HCT116 (cell line): ENCODE measurements around the gene SLC9C2. TPM values are rescaled to one million over a fixed set of nuclear protein-coding genes. Genes with fewer than 3 reads are reported as not detected.

Experiments
- ATAC-seq: fragments of 200-7000 bp; cut with Tn5 transposase; 2 replicates; pipeline ENCODE4 v1.9.1; 2020; ENCODE audit warnings: mild to moderate bottlenecking, moderate library complexity
- BruUV-seq: library from RNA; stranded (reverse); fragments of 400-500 nt; replicated peaks from 2 replicates; lab custom pipeline; 2021; lab: Mats Ljungman, UMichigan
- CTCF ChIA-PET: fragments of 300-600 bp; sonication (Branson Sonifier 250); formaldehyde crosslinking; loops from one replicate; lab custom pipeline; 2021; ENCODE audit warnings: antibody characterized with exemption; lab: Charles Lee
- POLR2A ChIA-PET: fragments of 300-600, 350-600 bp; sonication (Branson Sonifier 250); formaldehyde crosslinking; loops from one replicate; lab custom pipeline; 2021; ENCODE audit warnings: antibody characterized with exemption; lab: Charles Lee
- RAD21 ChIA-PET, 2 experiments: fragments of 300-600 bp; sonication (Branson Sonifier 250); formaldehyde crosslinking; loops; one replicate each; lab custom pipeline; 2023; ENCODE audit warnings: low total read pairs in 2 of 2; ENCODE audit not compliant: uncharacterized antibody in 2 of 2, unreplicated experiment in 2 of 2, low non-redundant PET in 1 of 2; lab: Charles Lee
- DNase-seq: peaks from one replicate; pipeline ENCODE4 v3.0.0-alpha.2; 2010; ENCODE audit warnings: low read depth, low spot score
- H2AFZ ChIP-seq: fragments of 200-600 bp; shearing (Covaris generic), sonication (generic); 2 replicates; pipeline ENCODE4 v1.6.1; 2017; ENCODE audit warnings: low read depth, mixed run types, mixed read lengths, antibody characterized with exemption, low read length; ENCODE audit not compliant: poor library complexity, severe bottlenecking
- H3K27ac ChIP-seq: 2 replicates; pipeline ENCODE4 v1.5.1; 2012; ENCODE audit warnings: low read depth, low read length
- H3K27me3 ChIP-seq: fragments of 200-600 bp; sonication (generic); 2 replicates; pipeline ENCODE4 v1.6.1; 2016; ENCODE audit warnings: mixed run types, low read length, mixed read lengths; ENCODE audit not compliant: insufficient read depth
- H3K36me3 ChIP-seq, 2 experiments: fragments of 200-500 bp in 1 of 2; fragments of 200-600 bp in 1 of 2; sonication (Bioruptor generic) in 1 of 2; sonication (generic) in 1 of 2; 2 replicates each; pipeline versions ENCODE4 v1.5.1 to v1.6.1; 2014 to 2016; ENCODE audit warnings: low read length in 2 of 2, inconsistent platforms in 1 of 2, mixed read lengths in 1 of 2, mixed run types in 1 of 2; ENCODE audit not compliant: insufficient read depth in 2 of 2, control insufficient read depth in 1 of 2
- H3K4me1 ChIP-seq, 2 experiments: fragments of 200-600 bp in 1 of 2; sonication (generic) in 1 of 2; 2 replicates each; pipeline versions ENCODE4 v1.5.1 to v1.6.1; 2012 to 2017; ENCODE audit warnings: low read length in 2 of 2, inconsistent platforms in 1 of 2, mild to moderate bottlenecking in 1 of 2, mixed read lengths in 1 of 2, mixed run types in 1 of 2, moderate library complexity in 1 of 2; ENCODE audit not compliant: insufficient read depth in 2 of 2, control insufficient read depth in 1 of 2
- H3K4me2 ChIP-seq: fragments of 200-600 bp; sonication (generic); 2 replicates; pipeline ENCODE4 v1.6.1; 2017; ENCODE audit warnings: mixed run types, low read length, mixed read lengths
- H3K4me3 ChIP-seq, 2 experiments: fragments of 200-600 bp in 1 of 2; sonication (generic) in 1 of 2; replicated peaks in 1 of 2; 2 replicates each; pipeline ENCODE4 v1.5.1; 2011 to 2016; ENCODE audit warnings: low read length in 2 of 2, control low read depth in 1 of 2, low read depth in 1 of 2, mild to moderate bottlenecking in 1 of 2, mixed read lengths in 1 of 2, mixed run types in 1 of 2
- H3K79me2 ChIP-seq: fragments of 200-600 bp; sonication (generic); 2 replicates; pipeline ENCODE4 v1.6.1; 2017; ENCODE audit warnings: mild to moderate bottlenecking, mixed run types, low read length, moderate library complexity, mixed read lengths; ENCODE audit not compliant: insufficient read depth
- H3K9ac ChIP-seq: fragments of 200-600 bp; sonication (generic); 2 replicates; pipeline ENCODE4 v1.6.1; 2016; ENCODE audit warnings: low read length, mixed read lengths
- H3K9me2 ChIP-seq: fragments of 200-600 bp; sonication (generic), shearing (Covaris generic); 2 replicates; pipeline ENCODE4 v1.6.1; 2017; ENCODE audit warnings: mixed run types, mild to moderate bottlenecking, moderate library complexity; ENCODE audit not compliant: insufficient read depth
- H3K9me3 ChIP-seq, 2 experiments: fragments of 200-500 bp in 1 of 2; fragments of 200-600 bp in 1 of 2; sonication (Bioruptor generic) in 1 of 2; sonication (generic) in 1 of 2; 2 replicates each; pipeline ENCODE4 v1.6.1; 2014 to 2017; ENCODE audit warnings: low read length in 2 of 2, mixed read lengths in 2 of 2, inconsistent platforms in 1 of 2, low read depth in 1 of 2, mild to moderate bottlenecking in 1 of 2, mixed run types in 1 of 2, moderate library complexity in 1 of 2; ENCODE audit not compliant: control insufficient read depth in 1 of 2, insufficient read depth in 1 of 2
- H4K20me1 ChIP-seq: fragments of 200-600 bp; sonication (generic), shearing (Covaris generic); 2 replicates; pipeline ENCODE4 v1.6.1; 2017; ENCODE audit warnings: mixed run types, mild to moderate bottlenecking, moderate library complexity; ENCODE audit not compliant: insufficient read depth
- CBX3 ChIP-seq: IDR thresholded peaks from 2 replicates; pipeline ENCODE4 v1.6.1; 2012; ENCODE audit warnings: low read depth
- CEBPB ChIP-seq: IDR thresholded peaks from 2 replicates; pipeline ENCODE4 v1.6.1; 2012; ENCODE audit warnings: low read depth
- EGR1 ChIP-seq: IDR thresholded peaks from 2 replicates; pipeline ENCODE4 v1.6.1; 2012; ENCODE audit warnings: low read depth
- ELF1 ChIP-seq: IDR thresholded peaks from 2 replicates; pipeline ENCODE4 v1.6.1; 2012; ENCODE audit warnings: low read depth, borderline replicate concordance
- EZH2 ChIP-seq: fragments of 200-600 bp; sonication (generic); IDR thresholded peaks from 2 replicates; pipeline ENCODE4 v1.6.1; 2017; ENCODE audit warnings: antibody characterized with exemption, mixed run types
- EZH2phosphoT487 ChIP-seq: fragments of 200-600 bp; IDR thresholded peaks from 2 replicates; pipeline ENCODE4 v1.6.1; 2018; ENCODE audit warnings: antibody characterized with exemption, borderline replicate concordance
- FOSL1 ChIP-seq: IDR thresholded peaks from 2 replicates; pipeline ENCODE4 v1.6.1; 2012; ENCODE audit warnings: low read depth
- JUND ChIP-seq: IDR thresholded peaks from 2 replicates; pipeline ENCODE4 v1.6.1; 2012
- POLR2A ChIP-seq: IDR thresholded peaks from 2 replicates; pipeline ENCODE4 v1.7.0; 2011; ENCODE audit warnings: borderline replicate concordance; ENCODE audit not compliant: insufficient read depth, insufficient read length; ENCODE audit errors: extremely low read depth
- POLR2AphosphoS5 ChIP-seq: IDR thresholded peaks from 2 replicates; pipeline ENCODE4 v1.6.1; 2011; ENCODE audit warnings: mild to moderate bottlenecking, low read depth, low read length, moderate library complexity
- RAD21 ChIP-seq: IDR thresholded peaks from 2 replicates; pipeline ENCODE4 v1.6.1; 2012; ENCODE audit warnings: low read depth, mild to moderate bottlenecking
- SIN3A ChIP-seq: IDR thresholded peaks from 2 replicates; pipeline ENCODE4 v1.6.1; 2012; ENCODE audit warnings: low read depth
- SRF ChIP-seq: IDR thresholded peaks from 2 replicates; pipeline ENCODE4 v1.6.1; 2012; ENCODE audit warnings: low read depth
- YY1 ChIP-seq: IDR thresholded peaks from 2 replicates; pipeline ENCODE4 v1.6.1; 2011; ENCODE audit warnings: low read length, low read depth, moderate library complexity, mild to moderate bottlenecking; ENCODE audit not compliant: insufficient replicate concordance; ENCODE audit errors: extremely low read depth
- ZFX ChIP-seq: fragments of 450-650 bp; IDR thresholded peaks from 2 replicates; pipeline ENCODE4 v1.6.1; 2017
- ZNF274 ChIP-seq: fragments of 200-500 bp; sonication (Bioruptor generic); IDR thresholded peaks from 2 replicates; pipeline ENCODE4 v1.6.1; 2014; ENCODE audit warnings: mild to moderate bottlenecking, low read depth, low read length, inconsistent platforms
- intact Hi-C: fragments of 100-400 bp; cut with micrococcal nuclease; formaldehyde crosslinking; loops from 2 replicates; pipeline ENCODE4 v1.10.0; 2022
- total RNA-seq: library from RNA; stranded (reverse); gene quantifications from one replicate; pipeline ENCODE4 v1.2.1, GENCODE V29; 2021; ENCODE audit not compliant: unreplicated experiment
- TF ChIP-seq, protein P1 (sequence below): IDR thresholded peaks from 2 replicates; pipeline ENCODE4 v1.6.1; 2012; ENCODE audit warnings: low read depth
- TF ChIP-seq, protein P2 (sequence below), 3 experiments: fragments of 200-600 bp in 1 of 3; sonication (generic) in 1 of 3; IDR thresholded peaks in 2 of 3; conservative IDR thresholded peaks in 1 of 3; 2 replicates each; pipeline ENCODE4 v1.5.1; 2012 to 2017; ENCODE audit warnings: low read depth in 2 of 3, low read length in 2 of 3, antibody characterized with exemption in 1 of 3, borderline replicate concordance in 1 of 3, control low read depth in 1 of 3, mild to moderate bottlenecking in 1 of 3, mixed read lengths in 1 of 3, mixed run types in 1 of 3, moderate library complexity in 1 of 3; ENCODE audit not compliant: insufficient read depth in 1 of 3
- TF ChIP-seq, protein P3 (sequence below): IDR thresholded peaks from 2 replicates; pipeline ENCODE4 v1.6.1; 2011; ENCODE audit warnings: mild to moderate bottlenecking, low read length, moderate library complexity; ENCODE audit not compliant: insufficient replicate concordance; ENCODE audit errors: extremely low read depth
- TF ChIP-seq, protein P4 (sequence below): IDR thresholded peaks from 2 replicates; pipeline ENCODE4 v1.6.1; 2012

SLC9C2 gene
- total RNA-seq, 1 experiment from 2014 or later = not detected

DNA sequence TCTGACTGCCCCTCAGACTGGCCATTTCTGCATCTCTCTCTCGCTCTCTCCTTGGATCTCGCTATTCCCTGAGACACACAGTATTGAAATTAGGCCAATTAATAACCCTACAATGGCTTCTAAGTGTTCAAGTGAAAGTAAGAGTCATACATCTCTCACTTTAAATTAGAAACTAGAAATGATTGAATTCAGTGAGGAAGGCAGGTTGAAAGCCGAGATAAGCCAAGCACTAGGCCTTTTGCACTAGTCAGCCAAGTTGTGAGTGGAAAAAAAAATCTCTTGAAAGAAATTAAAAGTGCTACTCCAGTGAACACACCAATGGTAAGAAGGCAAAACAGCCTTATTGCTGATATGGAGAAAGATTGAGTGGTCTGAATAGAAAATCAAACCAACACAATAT is 51.2 kb downstream of the SLC9C2 start:
- TF ChIP-seq EGR1 (no peak), ZNF274 (no peak), YY1 (no peak), RAD21 (no peak), JUND (no peak), POLR2AphosphoS5 (no peak), SIN3A (no peak), SRF (no peak), ZFX (no peak), EZH2 (no peak), POLR2A (no peak), CBX3 (no peak), EZH2phosphoT487 (no peak), CEBPB (no peak), ELF1 (no peak), FOSL1 (no peak)
- TF ChIP-seq, protein P1, sequence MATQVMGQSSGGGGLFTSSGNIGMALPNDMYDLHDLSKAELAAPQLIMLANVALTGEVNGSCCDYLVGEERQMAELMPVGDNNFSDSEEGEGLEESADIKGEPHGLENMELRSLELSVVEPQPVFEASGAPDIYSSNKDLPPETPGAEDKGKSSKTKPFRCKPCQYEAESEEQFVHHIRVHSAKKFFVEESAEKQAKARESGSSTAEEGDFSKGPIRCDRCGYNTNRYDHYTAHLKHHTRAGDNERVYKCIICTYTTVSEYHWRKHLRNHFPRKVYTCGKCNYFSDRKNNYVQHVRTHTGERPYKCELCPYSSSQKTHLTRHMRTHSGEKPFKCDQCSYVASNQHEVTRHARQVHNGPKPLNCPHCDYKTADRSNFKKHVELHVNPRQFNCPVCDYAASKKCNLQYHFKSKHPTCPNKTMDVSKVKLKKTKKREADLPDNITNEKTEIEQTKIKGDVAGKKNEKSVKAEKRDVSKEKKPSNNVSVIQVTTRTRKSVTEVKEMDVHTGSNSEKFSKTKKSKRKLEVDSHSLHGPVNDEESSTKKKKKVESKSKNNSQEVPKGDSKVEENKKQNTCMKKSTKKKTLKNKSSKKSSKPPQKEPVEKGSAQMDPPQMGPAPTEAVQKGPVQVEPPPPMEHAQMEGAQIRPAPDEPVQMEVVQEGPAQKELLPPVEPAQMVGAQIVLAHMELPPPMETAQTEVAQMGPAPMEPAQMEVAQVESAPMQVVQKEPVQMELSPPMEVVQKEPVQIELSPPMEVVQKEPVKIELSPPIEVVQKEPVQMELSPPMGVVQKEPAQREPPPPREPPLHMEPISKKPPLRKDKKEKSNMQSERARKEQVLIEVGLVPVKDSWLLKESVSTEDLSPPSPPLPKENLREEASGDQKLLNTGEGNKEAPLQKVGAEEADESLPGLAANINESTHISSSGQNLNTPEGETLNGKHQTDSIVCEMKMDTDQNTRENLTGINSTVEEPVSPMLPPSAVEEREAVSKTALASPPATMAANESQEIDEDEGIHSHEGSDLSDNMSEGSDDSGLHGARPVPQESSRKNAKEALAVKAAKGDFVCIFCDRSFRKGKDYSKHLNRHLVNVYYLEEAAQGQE = no peak
- TF ChIP-seq, protein P2, sequence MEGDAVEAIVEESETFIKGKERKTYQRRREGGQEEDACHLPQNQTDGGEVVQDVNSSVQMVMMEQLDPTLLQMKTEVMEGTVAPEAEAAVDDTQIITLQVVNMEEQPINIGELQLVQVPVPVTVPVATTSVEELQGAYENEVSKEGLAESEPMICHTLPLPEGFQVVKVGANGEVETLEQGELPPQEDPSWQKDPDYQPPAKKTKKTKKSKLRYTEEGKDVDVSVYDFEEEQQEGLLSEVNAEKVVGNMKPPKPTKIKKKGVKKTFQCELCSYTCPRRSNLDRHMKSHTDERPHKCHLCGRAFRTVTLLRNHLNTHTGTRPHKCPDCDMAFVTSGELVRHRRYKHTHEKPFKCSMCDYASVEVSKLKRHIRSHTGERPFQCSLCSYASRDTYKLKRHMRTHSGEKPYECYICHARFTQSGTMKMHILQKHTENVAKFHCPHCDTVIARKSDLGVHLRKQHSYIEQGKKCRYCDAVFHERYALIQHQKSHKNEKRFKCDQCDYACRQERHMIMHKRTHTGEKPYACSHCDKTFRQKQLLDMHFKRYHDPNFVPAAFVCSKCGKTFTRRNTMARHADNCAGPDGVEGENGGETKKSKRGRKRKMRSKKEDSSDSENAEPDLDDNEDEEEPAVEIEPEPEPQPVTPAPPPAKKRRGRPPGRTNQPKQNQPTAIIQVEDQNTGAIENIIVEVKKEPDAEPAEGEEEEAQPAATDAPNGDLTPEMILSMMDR (IDR thresholded peaks at IDR 0.05 in 2 of 3, conservative IDR thresholded peaks at IDR 0.05 in 1 of 3; ENCODE audit: borderline replicate concordance in 1 of 3, insufficient read depth in 1 of 3, low read depth in 2 of 3, low read length in 2 of 3) = no peak
- TF ChIP-seq, protein P3, sequence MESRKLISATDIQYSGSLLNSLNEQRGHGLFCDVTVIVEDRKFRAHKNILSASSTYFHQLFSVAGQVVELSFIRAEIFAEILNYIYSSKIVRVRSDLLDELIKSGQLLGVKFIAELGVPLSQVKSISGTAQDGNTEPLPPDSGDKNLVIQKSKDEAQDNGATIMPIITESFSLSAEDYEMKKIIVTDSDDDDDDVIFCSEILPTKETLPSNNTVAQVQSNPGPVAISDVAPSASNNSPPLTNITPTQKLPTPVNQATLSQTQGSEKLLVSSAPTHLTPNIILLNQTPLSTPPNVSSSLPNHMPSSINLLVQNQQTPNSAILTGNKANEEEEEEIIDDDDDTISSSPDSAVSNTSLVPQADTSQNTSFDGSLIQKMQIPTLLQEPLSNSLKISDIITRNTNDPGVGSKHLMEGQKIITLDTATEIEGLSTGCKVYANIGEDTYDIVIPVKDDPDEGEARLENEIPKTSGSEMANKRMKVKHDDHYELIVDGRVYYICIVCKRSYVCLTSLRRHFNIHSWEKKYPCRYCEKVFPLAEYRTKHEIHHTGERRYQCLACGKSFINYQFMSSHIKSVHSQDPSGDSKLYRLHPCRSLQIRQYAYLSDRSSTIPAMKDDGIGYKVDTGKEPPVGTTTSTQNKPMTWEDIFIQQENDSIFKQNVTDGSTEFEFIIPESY = no peak
- TF ChIP-seq, protein P4, sequence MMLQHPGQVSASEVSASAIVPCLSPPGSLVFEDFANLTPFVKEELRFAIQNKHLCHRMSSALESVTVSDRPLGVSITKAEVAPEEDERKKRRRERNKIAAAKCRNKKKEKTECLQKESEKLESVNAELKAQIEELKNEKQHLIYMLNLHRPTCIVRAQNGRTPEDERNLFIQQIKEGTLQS = no peak
- ATAC-seq (no peak), DNase-seq (no peak)
- no peak overlapping the region for H3K4me3 ChIP-seq
- POLR2A ChIA-PET = no interaction called here
- no peaks in the 10 kb centered on the region for H3K79me2 ChIP-seq
- intact Hi-C loops = no loop called here
- no peak overlapping the region for H3K9ac ChIP-seq
- no peaks in the 10 kb centered on the region for H4K20me1 ChIP-seq
- no peak overlapping the region for H2AFZ ChIP-seq
- H3K36me3 ChIP-seq = no peaks in the 10 kb centered on the region
- no peaks in the 10 kb centered on the region for H3K9me3 ChIP-seq
- H3K4me1 ChIP-seq = peaks cover 0 to 22% of the 10 kb centered on the region in 2 experiments; a peak in 2 of 4 replicates
- no TSS peak for BruUV-seq
- CTCF ChIA-PET = no interaction called here
- RAD21 ChIA-PET = no interaction called here
- H3K9me2 ChIP-seq = no peaks in the 10 kb centered on the region
- H3K27ac ChIP-seq = no peak overlapping the region
- H3K4me2 ChIP-seq = no peak overlapping the region
- H3K27me3 ChIP-seq = no peaks in the 10 kb centered on the region
